IMR-90 (cell line): ENCODE results near the gene TMEM126A. TPM values are rescaled to one million over a fixed set of nuclear protein-coding genes. Genes with fewer than 3 reads are reported as not detected.

Experiments
- MXI1 ChIP-seq: IDR thresholded peaks from 2 replicates; pipeline ENCODE4 v1.6.1; 2012; ENCODE audit warnings: low read depth, mild to moderate bottlenecking, low read length, moderate library complexity, borderline replicate concordance
- polyA plus RNA-seq, 3 experiments: library from polyadenylated mRNA; depleted of rRNA; stranded (reverse); fragments of >200 nt; gene quantifications; 2 replicates each; pipeline ENCODE4 v1.2.3, GENCODE V29; 2012; ENCODE audit warnings: low replicate concordance in 1 of 3
- total RNA-seq: library from RNA; depleted of rRNA; stranded (reverse); fragments of >200 nt; gene quantifications from 2 replicates; pipeline ENCODE4 v1.2.3, GENCODE V29; 2012
- TF ChIP-seq, protein P1 (sequence below): fragments of 150-350 bp; IDR thresholded peaks from 2 replicates; pipeline ENCODE4 v1.6.1; 2016; ENCODE audit warnings: low read depth, mild to moderate bottlenecking, low read length, moderate library complexity, borderline replicate concordance

Gene TMEM126A
- total and polyA plus RNA-seq, 2 of the 4 experiments (the other 2 are of a cell fraction): 34.9 to 60.4 TPM

DNA sequence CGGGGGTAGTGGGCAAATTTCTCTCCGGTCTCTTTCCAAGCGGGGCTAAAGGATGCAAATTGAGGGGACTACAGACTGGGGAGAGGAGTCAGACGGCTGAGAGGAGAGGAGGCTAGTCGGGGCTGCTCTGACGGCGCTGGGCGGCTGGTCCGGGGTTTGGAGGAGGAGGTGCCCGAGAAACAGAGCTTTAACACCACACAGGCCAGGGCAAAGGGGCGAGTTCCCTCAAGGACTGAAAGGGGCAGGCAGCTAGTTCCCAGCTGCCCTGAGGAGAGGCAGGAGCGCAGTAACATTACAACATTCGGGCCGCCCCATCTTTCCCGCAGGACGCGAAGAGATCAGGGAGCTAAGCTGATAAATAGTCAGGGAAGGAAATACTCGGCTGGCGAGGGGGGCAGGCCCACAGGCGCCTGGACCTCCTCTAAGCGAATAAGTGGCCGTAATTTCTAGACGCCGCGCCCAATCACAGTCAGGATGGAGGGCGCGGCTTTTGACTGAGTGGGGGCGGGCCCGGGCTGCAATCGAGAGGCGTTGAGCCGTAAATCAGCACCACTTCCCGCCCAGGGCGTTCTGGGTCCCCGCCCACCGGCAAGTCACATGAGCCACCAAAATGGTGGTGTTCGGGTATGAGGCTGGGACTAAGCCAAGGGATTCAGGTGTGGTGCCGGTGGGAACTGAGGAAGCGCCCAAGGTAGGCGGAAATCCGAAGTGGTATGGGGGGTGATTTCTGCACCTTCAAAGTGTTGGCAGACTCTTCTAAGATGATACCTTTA, 19.6 kb upstream of the TMEM126A start, which contains the start of gene TMEM126B (continued):
- TF ChIP-seq, protein P1, sequence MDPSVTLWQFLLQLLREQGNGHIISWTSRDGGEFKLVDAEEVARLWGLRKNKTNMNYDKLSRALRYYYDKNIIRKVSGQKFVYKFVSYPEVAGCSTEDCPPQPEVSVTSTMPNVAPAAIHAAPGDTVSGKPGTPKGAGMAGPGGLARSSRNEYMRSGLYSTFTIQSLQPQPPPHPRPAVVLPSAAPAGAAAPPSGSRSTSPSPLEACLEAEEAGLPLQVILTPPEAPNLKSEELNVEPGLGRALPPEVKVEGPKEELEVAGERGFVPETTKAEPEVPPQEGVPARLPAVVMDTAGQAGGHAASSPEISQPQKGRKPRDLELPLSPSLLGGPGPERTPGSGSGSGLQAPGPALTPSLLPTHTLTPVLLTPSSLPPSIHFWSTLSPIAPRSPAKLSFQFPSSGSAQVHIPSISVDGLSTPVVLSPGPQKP: no peak
- peak; percentile 84 for TF ChIP-seq MXI1
